HEK293T (cell line): Measurements from ENCODE around the gene TSNAX.
"Not testable (repeated sequence)": the region's sequence is repeated elsewhere in the genome, so short reads cannot be mapped to it uniquely, and the experiment has no call there.

Source experiments
- CTCF ChIA-PET: fragments of 350-600 bp; formaldehyde crosslinking; extraction: SDS; loops from one replicate; lab custom pipeline; 2021; ENCODE audit warnings: antibody characterized with exemption, inconsistent platforms; lab: Yijun Ruan, JAX
- POLR2A ChIA-PET: fragments of 350-600 bp; formaldehyde crosslinking; extraction: SDS; loops from one replicate; lab custom pipeline; 2020; ENCODE audit warnings: antibody characterized with exemption, inconsistent platforms; lab: Yijun Ruan, JAX
- DNase-seq: peaks from one replicate; pipeline ENCODE4 v3.0.0; 2012; ENCODE audit warnings: mixed read lengths; ENCODE audit errors: extremely low spot score
- ARNT ChIP-seq: fragments of 450-650 bp; IDR thresholded peaks from 2 replicates; pipeline ENCODE4 v1.6.1; 2017; ENCODE audit warnings: mild to moderate bottlenecking
- BHLHE40 ChIP-seq: fragments of 450-650 bp; IDR thresholded peaks from 2 replicates; pipeline ENCODE4 v1.6.1; 2016; ENCODE audit warnings: mild to moderate bottlenecking, moderate library complexity, borderline replicate concordance
- CTBP1 ChIP-seq: fragments of 450-650 bp; IDR thresholded peaks from 2 replicates; pipeline ENCODE4 v1.6.1; 2016; ENCODE audit warnings: borderline replicate concordance
- ELF4 ChIP-seq: fragments of 450-650 bp; IDR thresholded peaks from 2 replicates; pipeline ENCODE4 v1.6.1; 2017; ENCODE audit warnings: antibody characterized with exemption
- FOXA1 ChIP-seq: fragments of 450-650 bp; IDR thresholded peaks from 2 replicates; pipeline ENCODE4 v1.6.1; 2016; ENCODE audit warnings: mild to moderate bottlenecking
- FOXK2 ChIP-seq: fragments of 450-650 bp; IDR thresholded peaks from 2 replicates; pipeline ENCODE4 v1.6.1; 2016; ENCODE audit warnings: mild to moderate bottlenecking
- FOXM1 ChIP-seq: fragments of 450-650 bp; IDR thresholded peaks from 2 replicates; pipeline ENCODE4 v1.6.1; 2017; ENCODE audit warnings: mild to moderate bottlenecking, borderline replicate concordance
- HDGF ChIP-seq: fragments of 450-650 bp; IDR thresholded peaks from 2 replicates; pipeline ENCODE4 v1.6.1; 2017; ENCODE audit warnings: antibody characterized with exemption, borderline replicate concordance
- L3MBTL2 ChIP-seq: fragments of 450-650 bp; conservative IDR thresholded peaks from 2 replicates; pipeline ENCODE4 v1.6.1; 2016; ENCODE audit warnings: mild to moderate bottlenecking
- LEF1 ChIP-seq: fragments of 450-650 bp; IDR thresholded peaks from 2 replicates; pipeline ENCODE4 v1.6.1; 2017; ENCODE audit warnings: mild to moderate bottlenecking, borderline replicate concordance
- NFRKB ChIP-seq: fragments of 450-650 bp; IDR thresholded peaks from 2 replicates; pipeline ENCODE4 v1.6.1; 2016; ENCODE audit warnings: mild to moderate bottlenecking, moderate library complexity
- SP1 ChIP-seq: fragments of 450-650 bp; IDR thresholded peaks from 2 replicates; pipeline ENCODE4 v1.6.1; 2017
- SUZ12 ChIP-seq: fragments of 450-650 bp; IDR thresholded peaks from 2 replicates; pipeline ENCODE4 v1.6.1; 2016; ENCODE audit warnings: mild to moderate bottlenecking
- TARDBP ChIP-seq: fragments of 450-650 bp; IDR thresholded peaks from 2 replicates; pipeline ENCODE4 v1.6.1; 2016
- ZNF384 ChIP-seq: fragments of 450-650 bp; IDR thresholded peaks from 2 replicates; pipeline ENCODE4 v1.6.1; 2016
- TF ChIP-seq, protein P1 (sequence below): fragments of 450-650 bp; IDR thresholded peaks from 2 replicates; pipeline ENCODE4 v1.6.1; 2016

Gene TSNAX

GRCh38 chr1:231566496-231566895 is 38.0 kb downstream of the TSNAX start:
- TF ChIP-seq ZNF384, result no peak
- TF ChIP-seq ELF4, result no peak
- TF ChIP-seq CTBP1, result no peak
- no peak for TF ChIP-seq FOXA1
- no peak for TF ChIP-seq BHLHE40
- TF ChIP-seq ARNT, result no peak
- no peak for TF ChIP-seq TARDBP
- no peak for TF ChIP-seq FOXK2
- TF ChIP-seq FOXM1, result no peak
- TF ChIP-seq NFRKB, result no peak
- TF ChIP-seq, protein P1, sequence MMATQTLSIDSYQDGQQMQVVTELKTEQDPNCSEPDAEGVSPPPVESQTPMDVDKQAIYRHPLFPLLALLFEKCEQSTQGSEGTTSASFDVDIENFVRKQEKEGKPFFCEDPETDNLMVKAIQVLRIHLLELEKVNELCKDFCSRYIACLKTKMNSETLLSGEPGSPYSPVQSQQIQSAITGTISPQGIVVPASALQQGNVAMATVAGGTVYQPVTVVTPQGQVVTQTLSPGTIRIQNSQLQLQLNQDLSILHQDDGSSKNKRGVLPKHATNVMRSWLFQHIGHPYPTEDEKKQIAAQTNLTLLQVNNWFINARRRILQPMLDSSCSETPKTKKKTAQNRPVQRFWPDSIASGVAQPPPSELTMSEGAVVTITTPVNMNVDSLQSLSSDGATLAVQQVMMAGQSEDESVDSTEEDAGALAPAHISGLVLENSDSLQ, result no peak
- TF ChIP-seq HDGF, result no peak
- no peak for TF ChIP-seq SP1
- no peak for TF ChIP-seq SUZ12
- ChIA-PET CTCF (interaction anchor here (0.6 kb wide), 1 partner anchor 24 kb away, joined by 4 read pairs; no protein-coding TSS in a partner anchor), POLR2A (no interaction called here)
- DNase-seq, result no peak

DNA sequence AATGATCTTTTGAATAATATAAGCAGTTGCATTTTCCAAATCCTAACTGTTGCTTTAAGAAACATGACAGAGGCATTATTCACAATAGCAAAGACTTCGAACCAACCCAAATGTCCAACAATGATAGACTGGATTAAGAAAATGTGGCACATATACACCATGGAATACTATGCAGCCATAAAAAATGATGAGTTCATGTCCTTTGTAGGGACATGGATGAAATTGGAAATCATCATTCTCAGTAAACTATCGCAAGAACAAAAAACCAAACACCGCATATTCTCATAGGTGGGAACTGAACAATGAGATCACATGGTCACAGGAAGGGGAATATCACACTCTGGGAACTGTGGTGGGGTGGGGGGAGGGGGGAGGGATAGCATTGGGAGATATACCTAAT is 41.8 kb downstream of the TSNAX start:
- CTCF ChIA-PET, DNase-seq, POLR2A ChIA-PET: not testable (repeated sequence)

DNA sequence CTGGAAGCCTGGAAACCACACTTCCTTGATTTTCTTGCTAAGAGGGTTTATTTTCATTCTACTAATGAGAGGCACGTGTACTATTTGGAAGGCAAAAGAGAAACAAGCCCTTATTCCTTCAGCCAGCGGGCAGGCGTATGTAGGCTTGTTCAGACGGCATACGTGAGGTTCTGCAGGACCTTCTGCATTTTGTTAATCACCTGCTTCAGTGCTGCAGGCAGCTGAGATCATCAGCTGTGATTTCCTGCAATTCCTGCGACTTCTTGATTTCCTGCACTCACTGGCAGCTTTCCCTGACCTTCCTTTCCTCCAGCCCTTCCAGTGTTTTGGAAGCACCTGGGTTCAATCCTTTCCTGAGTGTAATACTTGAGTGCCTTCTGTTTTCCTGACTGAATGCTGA is 43.4 kb downstream of the TSNAX start:
- CTCF ChIA-PET, result no interaction called here
- TF ChIP-seq FOXK2, result no peak
- TF ChIP-seq ZNF384, result no peak
- no peak for TF ChIP-seq CTBP1
- TF ChIP-seq BHLHE40, result no peak
- no peak for TF ChIP-seq FOXA1
- TF ChIP-seq LEF1, result no peak
- no peak for TF ChIP-seq FOXM1
- no peak for TF ChIP-seq ELF4
- TF ChIP-seq, protein P1, result no peak
- no peak for TF ChIP-seq TARDBP
- POLR2A ChIA-PET, result no interaction called here
- DNase-seq, result no peak

GRCh38 chr1:231575472-231575871 is 47.0 kb downstream of the TSNAX start:
- CTCF ChIA-PET, result no interaction called here
- DNase-seq, result no peak
- TF ChIP-seq ELF4, result no peak
- no peak for TF ChIP-seq FOXM1
- no peak for TF ChIP-seq FOXK2
- no peak for TF ChIP-seq NFRKB
- no peak for TF ChIP-seq BHLHE40
- TF ChIP-seq, protein P1, result no peak
- no peak for TF ChIP-seq HDGF
- TF ChIP-seq ARNT, result no peak
- POLR2A ChIA-PET, result no interaction called here

- CTCF ChIA-PET, result no interaction called here
- no peak for DNase-seq
- TF ChIP-seq ELF4, result no peak
- no peak for TF ChIP-seq LEF1
- TF ChIP-seq HDGF, result no peak
- no peak for TF ChIP-seq SUZ12
- TF ChIP-seq, protein P1, result no peak
- TF ChIP-seq FOXM1, result no peak
- TF ChIP-seq SP1, result no peak
- no peak for TF ChIP-seq L3MBTL2
- no peak for TF ChIP-seq ZNF384
- no peak for TF ChIP-seq FOXK2
- TF ChIP-seq BHLHE40, result no peak
- TF ChIP-seq FOXA1, result no peak
- no peak for TF ChIP-seq NFRKB
- no peak for TF ChIP-seq ARNT
- POLR2A ChIA-PET, result no interaction called here
These were observed 48.6 kb downstream of the TSNAX start for GRCh38 chr1:231576804-231577718.

DNA sequence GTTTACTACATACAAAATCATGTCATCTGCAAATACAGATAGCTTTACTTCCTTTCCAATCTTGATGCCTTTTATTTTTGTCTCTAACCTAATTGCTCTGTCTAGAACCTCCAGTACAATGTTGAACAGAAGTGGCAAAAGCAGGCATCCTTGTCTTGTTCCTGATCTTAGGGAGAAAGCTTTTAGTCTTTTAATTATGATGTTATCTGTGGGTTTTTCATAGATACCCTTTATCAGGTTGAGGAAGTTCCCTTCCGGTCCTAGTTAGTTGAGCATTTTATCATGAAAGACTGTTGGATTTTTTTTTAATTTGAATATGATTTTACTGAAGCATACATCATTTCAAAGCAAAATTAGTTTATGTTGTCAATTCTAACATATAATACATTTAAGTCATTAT is 52.4 kb downstream of the TSNAX start:
- no peak for DNase-seq
- POLR2A ChIA-PET, result no interaction called here
- CTCF ChIA-PET, result no interaction called here
- TF ChIP-seq TARDBP, result no peak
- TF ChIP-seq ELF4, result no peak
- no peak for TF ChIP-seq SP1
